Parathyroid adenoma (tissue), 2 donors: ENCODE results near the gene ASXL2.

Experiments used
- H2AFZ ChIP-seq: fragments of 300-600 bp; sonication (generic); one replicate; pipeline ENCODE4 v1.7.0; 2017; ENCODE audit warnings: antibody characterized with exemption, mild to moderate bottlenecking
- H3K27ac ChIP-seq: fragments of 300-600 bp; sonication (generic); one replicate; pipeline ENCODE4 v1.7.0; 2017
- H3K27me3 ChIP-seq: fragments of 300-600 bp; sonication (generic); one replicate; pipeline ENCODE4 v1.7.0; 2017; ENCODE audit warnings: low read length; ENCODE audit not compliant: control insufficient read depth, insufficient read depth
- H3K36me3 ChIP-seq: fragments of 300-600 bp; sonication (generic); one replicate; pipeline ENCODE4 v1.7.0; 2017; ENCODE audit warnings: low read length; ENCODE audit not compliant: control insufficient read depth, insufficient read depth
- H3K4me1 ChIP-seq: fragments of 300-600 bp; sonication (generic); one replicate; pipeline ENCODE4 v1.7.0; 2017; ENCODE audit warnings: control low read depth
- H3K4me2 ChIP-seq: fragments of 300-600 bp; sonication (generic); one replicate; pipeline ENCODE4 v1.7.0; 2017; ENCODE audit warnings: low read length
- H3K4me3 ChIP-seq: fragments of 300-600 bp; sonication (generic); one replicate; pipeline ENCODE4 v1.7.0; 2017; ENCODE audit warnings: low read depth, low read length
- H3K79me2 ChIP-seq: fragments of 300-600 bp; sonication (generic); one replicate; pipeline ENCODE4 v1.7.0; 2017; ENCODE audit warnings: control low read depth
- H3K9ac ChIP-seq: fragments of 300-600 bp; sonication (generic); one replicate; pipeline ENCODE4 v1.7.0; 2017; ENCODE audit warnings: mild to moderate bottlenecking
- H3K9me3 ChIP-seq: fragments of 300-600 bp; sonication (generic); one replicate; pipeline ENCODE4 v1.7.0; 2017; ENCODE audit warnings: low read length; ENCODE audit not compliant: control insufficient read depth
- TF ChIP-seq, protein P1 (sequence below): fragments of 300-600 bp; sonication (generic); IDR thresholded peaks from one replicate; pipeline ENCODE4 v1.7.0; 2017; ENCODE audit warnings: antibody characterized with exemption, mild to moderate bottlenecking
- donor health status: primary hyperparathyroidism.

Gene ASXL2

DNA sequence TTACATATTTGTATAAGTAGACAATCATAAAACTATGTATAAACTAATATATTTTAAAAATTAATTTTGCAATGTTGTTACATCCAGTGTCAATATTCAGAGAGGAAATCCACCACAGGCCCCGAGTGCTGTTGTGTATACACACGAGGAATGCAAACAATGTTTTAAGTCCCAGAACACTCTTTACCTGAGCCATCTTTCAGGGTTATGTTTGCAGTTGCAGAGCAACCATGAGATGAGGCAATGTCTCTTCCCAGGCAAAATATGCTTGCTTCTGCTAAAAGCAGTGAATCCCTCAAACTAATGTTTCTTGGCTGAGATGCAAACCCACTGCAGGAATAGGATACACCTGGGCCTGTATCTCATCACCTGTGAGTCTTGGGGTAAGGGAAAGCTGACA lies 91.3 kb downstream of the ASXL2 start:
- Histone ChIP-seq H3K79me2 (no peaks in the 10 kb centered on the region), H3K27ac (no peak overlapping the region), H3K27me3 (no peaks in the 10 kb centered on the region), H2AFZ (no peak overlapping the region), H3K4me3 (no peak overlapping the region), H3K9me3 (no peaks in the 10 kb centered on the region), H3K9ac (no peak overlapping the region), H3K4me1 (no peaks in the 10 kb centered on the region), H3K4me2 (no peak overlapping the region), H3K36me3 (no peaks in the 10 kb centered on the region)
- TF ChIP-seq, protein P1, sequence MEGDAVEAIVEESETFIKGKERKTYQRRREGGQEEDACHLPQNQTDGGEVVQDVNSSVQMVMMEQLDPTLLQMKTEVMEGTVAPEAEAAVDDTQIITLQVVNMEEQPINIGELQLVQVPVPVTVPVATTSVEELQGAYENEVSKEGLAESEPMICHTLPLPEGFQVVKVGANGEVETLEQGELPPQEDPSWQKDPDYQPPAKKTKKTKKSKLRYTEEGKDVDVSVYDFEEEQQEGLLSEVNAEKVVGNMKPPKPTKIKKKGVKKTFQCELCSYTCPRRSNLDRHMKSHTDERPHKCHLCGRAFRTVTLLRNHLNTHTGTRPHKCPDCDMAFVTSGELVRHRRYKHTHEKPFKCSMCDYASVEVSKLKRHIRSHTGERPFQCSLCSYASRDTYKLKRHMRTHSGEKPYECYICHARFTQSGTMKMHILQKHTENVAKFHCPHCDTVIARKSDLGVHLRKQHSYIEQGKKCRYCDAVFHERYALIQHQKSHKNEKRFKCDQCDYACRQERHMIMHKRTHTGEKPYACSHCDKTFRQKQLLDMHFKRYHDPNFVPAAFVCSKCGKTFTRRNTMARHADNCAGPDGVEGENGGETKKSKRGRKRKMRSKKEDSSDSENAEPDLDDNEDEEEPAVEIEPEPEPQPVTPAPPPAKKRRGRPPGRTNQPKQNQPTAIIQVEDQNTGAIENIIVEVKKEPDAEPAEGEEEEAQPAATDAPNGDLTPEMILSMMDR: no peak

DNA sequence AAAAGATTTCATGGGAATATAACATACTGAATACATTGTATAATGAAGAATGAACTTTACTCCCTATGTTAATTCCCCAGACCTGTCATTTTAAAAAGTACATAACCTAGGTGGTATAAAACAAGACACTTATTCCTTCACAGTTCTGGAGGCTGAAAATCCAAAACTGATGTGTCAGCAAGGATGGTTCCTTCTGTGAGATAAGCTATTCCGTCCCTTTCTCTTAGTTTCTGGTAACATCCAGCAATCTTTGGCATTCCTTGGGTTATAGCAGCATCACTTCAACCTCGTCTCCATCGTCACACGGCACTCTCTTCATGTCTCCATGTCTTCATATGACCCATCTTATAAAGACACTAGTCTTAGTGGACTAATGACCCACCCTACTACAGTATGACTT lies 93.9 kb downstream of the ASXL2 start:
- Histone ChIP-seq H3K4me3 (no peak overlapping the region), H3K9me3 (no peaks in the 10 kb centered on the region), H3K79me2 (no peaks in the 10 kb centered on the region), H3K4me1 (no peaks in the 10 kb centered on the region), H3K9ac (no peak overlapping the region), H3K27ac (no peak overlapping the region), H3K4me2 (no peak overlapping the region), H3K36me3 (no peaks in the 10 kb centered on the region), H3K27me3 (no peaks in the 10 kb centered on the region), H2AFZ (no peak overlapping the region)
- TF ChIP-seq, protein P1: no peak

DNA sequence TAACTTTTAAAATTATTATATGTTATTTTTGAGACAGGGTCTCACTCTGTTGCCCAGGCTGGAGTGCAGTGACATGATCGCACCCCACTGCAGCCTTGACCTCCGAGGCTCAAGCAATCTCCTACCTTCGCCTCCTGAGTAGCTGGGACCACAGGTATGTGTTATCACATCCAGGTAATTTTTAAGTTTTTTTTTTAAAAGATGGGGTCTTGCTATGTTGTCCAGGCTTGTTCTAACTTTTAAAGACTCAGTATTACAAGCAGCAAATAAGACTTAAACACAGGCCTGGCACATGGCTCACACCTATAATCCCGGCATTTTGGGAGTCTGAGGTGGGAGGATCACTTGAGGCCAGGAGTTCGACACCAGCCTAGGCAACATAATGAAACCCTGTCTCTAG lies 101.2 kb downstream of the ASXL2 start:
- Histone ChIP-seq H3K9me3 (no peaks in the 10 kb centered on the region), H2AFZ (no peak overlapping the region), H3K4me1 (no peaks in the 10 kb centered on the region), H3K27ac (no peak overlapping the region), H3K4me3 (no peak overlapping the region), H3K9ac (no peak overlapping the region), H3K36me3 (no peaks in the 10 kb centered on the region), H3K79me2 (no peaks in the 10 kb centered on the region), H3K27me3 (no peaks in the 10 kb centered on the region), H3K4me2 (no peak overlapping the region)
- TF ChIP-seq, protein P1: no peak

DNA sequence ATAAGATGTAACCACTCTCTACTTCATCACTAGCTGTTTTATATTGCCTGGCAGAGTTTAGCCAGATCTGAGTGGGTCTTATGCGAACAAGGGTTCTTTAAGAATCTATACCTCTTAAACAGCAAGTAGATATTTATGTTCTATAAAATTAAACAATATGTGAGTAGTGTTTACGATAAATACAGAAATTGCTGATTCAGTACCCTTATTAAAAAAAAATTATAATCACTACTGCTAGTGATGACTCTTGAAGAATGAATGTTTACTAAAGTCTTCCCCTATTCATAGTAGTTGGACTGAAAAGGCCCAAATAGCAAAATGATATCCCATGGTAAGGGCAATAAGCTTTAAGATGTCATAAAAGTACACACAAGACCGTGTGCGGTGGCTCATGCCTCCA lies 106.2 kb downstream of the ASXL2 start:
- H3K36me3 ChIP-seq: no peaks in the 10 kb centered on the region
- no peak overlapping the region for H3K4me3 ChIP-seq
- H3K79me2 ChIP-seq: no peaks in the 10 kb centered on the region
- no peak overlapping the region for H3K27ac ChIP-seq
- no peak overlapping the region for H2AFZ ChIP-seq
- H3K27me3 ChIP-seq: no peaks in the 10 kb centered on the region
- H3K4me2 ChIP-seq: no peak overlapping the region
- TF ChIP-seq, protein P1: no peak
- H3K4me1 ChIP-seq: no peaks in the 10 kb centered on the region
- no peaks in the 10 kb centered on the region for H3K9me3 ChIP-seq
- no peak overlapping the region for H3K9ac ChIP-seq

DNA sequence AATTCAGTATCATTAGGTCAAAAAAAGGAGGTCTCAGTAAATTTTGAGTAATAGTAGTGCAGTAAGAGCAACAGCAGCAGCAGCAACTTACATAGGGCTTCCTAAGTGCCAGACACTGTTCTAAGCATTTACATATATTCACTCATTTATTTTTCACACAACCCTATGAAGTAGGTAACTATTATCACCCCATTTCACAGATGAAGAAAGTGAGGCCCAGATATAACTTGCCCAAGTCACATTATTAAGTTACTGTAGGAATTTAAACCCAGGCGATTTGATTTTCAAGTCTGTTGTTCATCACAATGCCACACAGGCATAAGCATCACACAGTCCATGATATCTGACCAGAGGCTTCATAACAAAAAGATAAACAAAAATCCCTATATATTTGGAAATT lies 114.7 kb downstream of the ASXL2 start:
- Histone ChIP-seq H3K9ac (no peak overlapping the region), H3K27me3 (no peaks in the 10 kb centered on the region), H3K4me1 (no peaks in the 10 kb centered on the region), H3K36me3 (no peaks in the 10 kb centered on the region), H2AFZ (no peak overlapping the region), H3K4me3 (no peak overlapping the region), H3K27ac (no peak overlapping the region), H3K9me3 (no peaks in the 10 kb centered on the region), H3K79me2 (no peaks in the 10 kb centered on the region), H3K4me2 (no peak overlapping the region)
- TF ChIP-seq, protein P1: no peak
